BJ (cell line): ENCODE measurements around the gene ST3GAL4. TPM values are rescaled to one million over a fixed set of nuclear protein-coding genes. Genes with fewer than 3 reads are reported as not detected.
A peak's percentile ranks its signal among the peaks of the same experiment; 100 is the strongest.

Experiments used
- CTCF ChIA-PET: fragments of 350-600 bp; formaldehyde crosslinking; extraction: SDS; loops from one replicate; lab custom pipeline; 2021; ENCODE audit warnings: antibody characterized with exemption, inconsistent platforms; lab: Yijun Ruan, JAX
- POLR2A ChIA-PET: fragments of 300-600 bp; sonication (Branson Sonifier 250); formaldehyde crosslinking; extraction: SDS; loops from one replicate; lab custom pipeline; 2021; ENCODE audit warnings: antibody characterized with exemption; lab: Charles Lee
- DNase-seq: peaks from one replicate; pipeline ENCODE4 v3.0.0-alpha.2; 2011; ENCODE audit warnings: low read depth
- H3K27me3 ChIP-seq: 2 replicates; pipeline ENCODE4 v1.6.0; 2011; ENCODE audit warnings: low read length; ENCODE audit not compliant: control insufficient read depth, insufficient read depth
- H3K36me3 ChIP-seq: 2 replicates; pipeline ENCODE4 v1.5.1; 2011; ENCODE audit warnings: low read length; ENCODE audit not compliant: control insufficient read depth, insufficient read depth
- H3K4me3 ChIP-seq: 2 replicates; pipeline ENCODE4 v1.5.1; 2011; ENCODE audit warnings: low read depth, mild to moderate bottlenecking, control low read depth, low read length
- polyA plus RNA-seq: library from polyadenylated mRNA; depleted of rRNA; stranded (reverse); fragments of >200 nt; gene quantifications from 2 replicates; pipeline ENCODE4 v1.2.3, GENCODE V29; 2011
- TF ChIP-seq, protein P1 (sequence below): IDR thresholded peaks from 2 replicates; pipeline ENCODE4 v1.5.1; 2011; ENCODE audit warnings: low read depth, mild to moderate bottlenecking, control low read depth, inconsistent platforms, low read length, moderate library complexity; ENCODE audit not compliant: insufficient read depth

The ST3GAL4 gene
- polyA plus RNA-seq, 1 experiment: 31.8 TPM

DNA sequence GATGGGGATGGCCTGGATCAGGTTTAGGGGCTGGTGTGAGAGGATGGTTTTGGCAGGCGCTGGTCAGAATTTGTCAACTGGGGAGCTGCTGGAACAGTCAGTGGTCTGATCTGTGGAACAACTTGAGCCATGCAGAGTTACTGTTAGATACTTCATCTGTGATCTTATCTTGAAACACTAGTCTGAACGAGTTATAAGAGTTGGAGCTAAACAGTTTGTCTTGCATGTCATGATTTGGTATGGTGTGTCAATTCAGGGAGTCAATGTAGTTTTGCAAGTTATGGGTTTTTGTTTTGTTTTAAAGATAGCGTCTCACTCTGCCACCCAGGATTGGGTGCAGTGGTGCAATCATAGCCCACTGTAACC, 54.1 kb downstream of the ST3GAL4 start:
- ChIA-PET CTCF (interaction anchor here (0.6 to 1.2 kb wide), 2 partner anchors 11 to 1913 kb away, joined by 3 to 4 read pairs; no protein-coding TSS in a partner anchor), POLR2A (no interaction called here)
- DNase-seq: no peak
- H3K36me3 ChIP-seq: peaks cover 30% of the 10 kb centered on the region
- no peak overlapping the region for H3K4me3 ChIP-seq
- TF ChIP-seq, protein P1, sequence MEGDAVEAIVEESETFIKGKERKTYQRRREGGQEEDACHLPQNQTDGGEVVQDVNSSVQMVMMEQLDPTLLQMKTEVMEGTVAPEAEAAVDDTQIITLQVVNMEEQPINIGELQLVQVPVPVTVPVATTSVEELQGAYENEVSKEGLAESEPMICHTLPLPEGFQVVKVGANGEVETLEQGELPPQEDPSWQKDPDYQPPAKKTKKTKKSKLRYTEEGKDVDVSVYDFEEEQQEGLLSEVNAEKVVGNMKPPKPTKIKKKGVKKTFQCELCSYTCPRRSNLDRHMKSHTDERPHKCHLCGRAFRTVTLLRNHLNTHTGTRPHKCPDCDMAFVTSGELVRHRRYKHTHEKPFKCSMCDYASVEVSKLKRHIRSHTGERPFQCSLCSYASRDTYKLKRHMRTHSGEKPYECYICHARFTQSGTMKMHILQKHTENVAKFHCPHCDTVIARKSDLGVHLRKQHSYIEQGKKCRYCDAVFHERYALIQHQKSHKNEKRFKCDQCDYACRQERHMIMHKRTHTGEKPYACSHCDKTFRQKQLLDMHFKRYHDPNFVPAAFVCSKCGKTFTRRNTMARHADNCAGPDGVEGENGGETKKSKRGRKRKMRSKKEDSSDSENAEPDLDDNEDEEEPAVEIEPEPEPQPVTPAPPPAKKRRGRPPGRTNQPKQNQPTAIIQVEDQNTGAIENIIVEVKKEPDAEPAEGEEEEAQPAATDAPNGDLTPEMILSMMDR: no peak
- no peaks in the 10 kb centered on the region for H3K27me3 ChIP-seq

DNA sequence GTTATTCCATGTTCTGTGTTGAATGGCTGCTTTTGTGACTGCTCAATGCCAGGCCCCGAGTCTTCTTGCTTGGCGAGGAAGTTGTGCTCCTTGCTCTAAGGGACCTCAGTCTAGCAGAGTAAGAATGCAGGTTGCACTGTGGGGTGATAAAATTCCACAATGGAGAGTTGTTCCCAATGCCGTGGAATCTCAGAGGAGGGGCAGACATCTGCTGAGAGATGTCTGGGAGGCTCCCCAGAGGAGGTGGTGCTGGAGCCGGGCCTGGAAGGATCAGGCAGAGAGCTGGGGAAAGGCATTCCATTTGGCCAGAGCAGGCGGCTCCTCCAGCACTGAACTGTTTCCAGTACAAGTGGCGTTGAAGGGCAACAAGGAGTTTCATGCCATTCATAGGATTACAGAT, 55.2 kb downstream of the ST3GAL4 start:
- ChIA-PET CTCF (interaction anchor here (1.2 to 1.5 kb wide), 3 partner anchors 9 to 100 kb away, joined by 3 to 5 read pairs (median 3); no protein-coding TSS in a partner anchor), POLR2A (no interaction called here)
- TF ChIP-seq, protein P1: no peak
- DNase-seq: no peak
- Histone ChIP-seq H3K4me3 (no peak overlapping the region), H3K27me3 (no peaks in the 10 kb centered on the region), H3K36me3 (peaks cover 30% of the 10 kb centered on the region)

DNA sequence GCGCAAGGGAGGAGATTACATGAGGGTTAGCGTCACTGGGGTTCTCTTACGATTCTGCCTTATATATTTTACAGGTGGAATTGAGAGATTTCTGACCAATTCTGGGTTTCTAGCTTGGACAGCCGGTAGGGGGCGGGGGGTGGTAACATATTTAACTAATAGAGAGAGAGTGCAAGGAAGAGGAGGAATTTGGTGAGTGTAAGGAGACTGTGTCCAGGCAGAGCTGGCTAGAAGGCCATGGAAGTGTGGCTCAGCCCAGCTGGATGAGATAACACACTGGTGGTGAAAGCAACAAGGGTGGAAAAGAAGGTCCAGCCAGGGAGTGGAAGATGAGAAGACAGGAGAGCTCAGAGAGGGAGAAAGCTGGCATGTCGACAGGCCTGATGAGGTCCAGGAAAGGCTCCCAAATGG, 56.5 kb downstream of the ST3GAL4 start:
- TF ChIP-seq, protein P1: peak; percentile 37

DNA sequence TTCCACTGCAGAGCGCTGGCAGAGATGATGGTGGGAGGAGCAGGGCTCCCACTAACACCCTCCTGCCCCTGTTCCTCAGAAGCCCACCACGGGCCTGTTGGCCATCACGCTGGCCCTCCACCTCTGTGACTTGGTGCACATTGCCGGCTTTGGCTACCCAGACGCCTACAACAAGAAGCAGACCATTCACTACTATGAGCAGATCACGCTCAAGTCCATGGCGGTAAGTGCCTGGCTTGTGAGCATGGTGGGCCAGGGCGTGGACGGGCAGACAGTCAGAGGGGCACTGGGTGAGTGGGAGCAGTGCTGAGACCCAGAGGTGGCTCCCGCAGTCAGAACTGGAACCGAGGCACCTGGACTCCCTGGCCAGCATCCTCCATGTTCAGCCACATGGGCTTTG, 57.9 kb downstream of the ST3GAL4 start:
- Histone ChIP-seq H3K4me3 (no peak overlapping the region), H3K36me3 (peaks cover 19% of the 10 kb centered on the region), H3K27me3 (no peaks in the 10 kb centered on the region)
- ChIA-PET CTCF (no interaction called here), POLR2A (no interaction called here)
- TF ChIP-seq, protein P1: no peak
- no peak for DNase-seq

More for the DNA sequence above, 56.5 kb downstream of the ST3GAL4 start:
- DNase-seq: no peak
- ChIA-PET CTCF (interaction anchor here (0.9 to 1.0 kb wide), 2 partner anchors 40 to 94 kb away, joined by 4 read pairs; no protein-coding TSS in a partner anchor), POLR2A (no interaction called here)
- Histone ChIP-seq H3K27me3 (no peaks in the 10 kb centered on the region), H3K4me3 (no peak overlapping the region), H3K36me3 (peaks cover 29% of the 10 kb centered on the region)

DNA sequence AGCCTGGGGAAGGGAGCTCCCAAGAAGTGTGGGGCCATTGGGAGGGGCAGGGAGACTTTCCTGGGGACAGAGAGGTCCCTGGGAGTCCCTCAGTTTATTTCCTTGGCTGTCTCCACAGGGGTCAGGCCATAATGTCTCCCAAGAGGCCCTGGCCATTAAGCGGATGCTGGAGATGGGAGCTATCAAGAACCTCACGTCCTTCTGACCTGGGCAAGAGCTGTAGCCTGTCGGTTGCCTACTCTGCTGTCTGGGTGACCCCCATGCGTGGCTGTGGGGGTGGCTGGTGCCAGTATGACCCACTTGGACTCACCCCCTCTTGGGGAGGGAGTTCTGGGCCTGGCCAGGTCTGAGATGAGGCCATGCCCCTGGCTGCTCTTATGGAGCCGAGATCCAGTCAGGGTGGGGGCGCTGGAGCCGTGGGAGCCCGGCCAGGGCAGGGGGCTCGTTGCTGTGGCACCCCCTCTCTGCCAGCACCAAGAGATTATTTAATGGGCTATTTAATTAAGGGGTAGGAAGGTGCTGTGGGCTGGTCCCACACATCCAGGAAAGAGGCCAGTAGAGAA, 58.4 kb downstream of the ST3GAL4 start:
- H3K36me3 ChIP-seq: peaks cover 14% of the 10 kb centered on the region
- POLR2A ChIA-PET: no interaction called here
- H3K27me3 ChIP-seq: no peaks in the 10 kb centered on the region
- no peak overlapping the region for H3K4me3 ChIP-seq
- TF ChIP-seq, protein P1: no peak
- DNase-seq: no peak
- CTCF ChIA-PET: no interaction called here
